Measurements from ENCODE around the gene IGSF23. TPM values are rescaled to one million over a fixed set of nuclear protein-coding genes. Genes with fewer than 3 reads are reported as not detected.

The IGSF23 gene
- total and polyA plus RNA-seq, 4 donors = 0.47 to 11.4 (median 3.3) TPM

DNA sequence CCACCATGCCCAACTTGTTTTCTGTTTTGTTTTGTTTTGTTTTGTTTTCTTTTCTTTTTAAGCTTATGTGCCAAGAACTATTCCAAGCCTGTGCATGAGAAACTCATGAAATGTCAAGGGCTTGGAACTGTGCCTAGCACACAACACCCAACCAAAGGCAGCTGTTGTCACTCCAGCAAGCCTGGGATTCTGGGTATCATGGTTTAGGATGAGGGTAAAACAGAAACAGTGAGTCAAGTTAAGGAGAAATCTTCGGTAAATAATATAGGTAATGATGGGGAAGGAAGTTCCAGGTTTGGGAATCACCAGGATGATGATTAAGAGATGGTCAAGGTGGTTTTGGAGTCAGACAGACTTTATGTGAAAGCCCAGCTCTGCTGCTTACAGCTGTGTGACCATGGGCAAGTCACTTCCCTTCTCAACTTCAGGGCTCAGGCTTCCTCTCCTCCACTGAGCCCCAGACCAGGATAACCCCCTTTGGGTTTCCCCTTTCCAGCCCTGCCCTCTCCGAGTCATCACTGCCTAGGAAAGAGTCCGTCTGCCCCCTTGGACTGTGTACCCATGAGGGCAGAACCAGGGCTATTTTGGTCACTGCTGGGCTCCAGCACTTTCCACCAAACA is 35.4 kb downstream of the IGSF23 start (continued):
- TF ChIP-seq, protein P1, sequence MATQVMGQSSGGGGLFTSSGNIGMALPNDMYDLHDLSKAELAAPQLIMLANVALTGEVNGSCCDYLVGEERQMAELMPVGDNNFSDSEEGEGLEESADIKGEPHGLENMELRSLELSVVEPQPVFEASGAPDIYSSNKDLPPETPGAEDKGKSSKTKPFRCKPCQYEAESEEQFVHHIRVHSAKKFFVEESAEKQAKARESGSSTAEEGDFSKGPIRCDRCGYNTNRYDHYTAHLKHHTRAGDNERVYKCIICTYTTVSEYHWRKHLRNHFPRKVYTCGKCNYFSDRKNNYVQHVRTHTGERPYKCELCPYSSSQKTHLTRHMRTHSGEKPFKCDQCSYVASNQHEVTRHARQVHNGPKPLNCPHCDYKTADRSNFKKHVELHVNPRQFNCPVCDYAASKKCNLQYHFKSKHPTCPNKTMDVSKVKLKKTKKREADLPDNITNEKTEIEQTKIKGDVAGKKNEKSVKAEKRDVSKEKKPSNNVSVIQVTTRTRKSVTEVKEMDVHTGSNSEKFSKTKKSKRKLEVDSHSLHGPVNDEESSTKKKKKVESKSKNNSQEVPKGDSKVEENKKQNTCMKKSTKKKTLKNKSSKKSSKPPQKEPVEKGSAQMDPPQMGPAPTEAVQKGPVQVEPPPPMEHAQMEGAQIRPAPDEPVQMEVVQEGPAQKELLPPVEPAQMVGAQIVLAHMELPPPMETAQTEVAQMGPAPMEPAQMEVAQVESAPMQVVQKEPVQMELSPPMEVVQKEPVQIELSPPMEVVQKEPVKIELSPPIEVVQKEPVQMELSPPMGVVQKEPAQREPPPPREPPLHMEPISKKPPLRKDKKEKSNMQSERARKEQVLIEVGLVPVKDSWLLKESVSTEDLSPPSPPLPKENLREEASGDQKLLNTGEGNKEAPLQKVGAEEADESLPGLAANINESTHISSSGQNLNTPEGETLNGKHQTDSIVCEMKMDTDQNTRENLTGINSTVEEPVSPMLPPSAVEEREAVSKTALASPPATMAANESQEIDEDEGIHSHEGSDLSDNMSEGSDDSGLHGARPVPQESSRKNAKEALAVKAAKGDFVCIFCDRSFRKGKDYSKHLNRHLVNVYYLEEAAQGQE (IDR thresholded peaks at IDR 0.05) = peak; percentile 44
- TF ChIP-seq TAF1 (conservative IDR thresholded peaks at IDR 0.05) (no peak), RXRA (IDR thresholded peaks at IDR 0.05) (peak; percentile 33 to 45), JUND (IDR thresholded peaks at IDR 0.05) (peak in 1 of 2 donors; percentile 22), FOXA1 (IDR thresholded peaks at IDR 0.05) (no peak)

DNA sequence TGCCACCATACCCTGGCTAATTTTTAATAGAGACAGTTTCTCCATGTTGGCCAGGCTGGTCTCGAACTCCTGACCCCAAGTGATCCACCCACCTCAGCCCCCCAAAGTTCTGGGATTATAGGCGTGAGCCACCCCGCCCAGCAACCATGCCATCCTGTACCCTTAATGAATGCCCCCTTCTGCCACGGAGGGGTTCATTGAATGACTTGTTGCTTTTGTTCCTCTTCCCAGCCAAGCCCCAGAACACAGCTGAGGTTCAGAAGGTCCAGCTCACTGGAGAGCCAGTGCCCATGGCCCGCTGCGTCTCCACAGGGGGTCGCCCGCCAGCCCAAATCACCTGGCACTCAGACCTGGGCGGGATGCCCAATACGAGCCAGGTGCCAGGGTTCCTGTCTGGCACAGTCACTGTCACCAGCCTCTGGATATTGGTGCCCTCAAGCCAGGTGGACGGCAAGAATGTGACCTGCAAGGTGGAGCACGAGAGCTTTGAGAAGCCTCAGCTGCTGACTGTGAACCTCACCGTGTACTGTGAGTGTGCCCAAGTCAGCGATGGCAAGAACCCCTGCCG is 36.3 kb downstream of the IGSF23 start:
- Histone ChIP-seq H3K36me3 (ENCODE audit: control insufficient read depth in 4 of 4, insufficient read depth in 3 of 4, low read depth in 1 of 4, low read length in 3 of 4) (peaks cover 6 to 49% (median 35%) of the 10 kb centered on the region in 4 donors), H3K4me1 (ENCODE audit: control insufficient read depth in 4 of 4, insufficient read depth in 4 of 4, low read length in 3 of 4) (peaks cover 5 to 43% (median 30%) of the 10 kb centered on the region in 4 donors), H3K27ac (ENCODE audit: low read depth in 1 of 2, low read length in 2 of 2) (peak overlapping the region in 1 of 2 donors; percentile 69), H3K4me3 (ENCODE audit: low read depth in 1 of 3, low read length in 3 of 3) (no peak overlapping the region), H3K27me3 (ENCODE audit: control insufficient read depth in 4 of 4, insufficient read depth in 4 of 4, low read length in 3 of 4) (no peaks in the 10 kb centered on the region), H3K9ac (ENCODE audit: low read depth in 1 of 2, low read length in 2 of 2) (no peak overlapping the region), H3K9me3 (ENCODE audit: control insufficient read depth in 4 of 4, low read length in 3 of 4) (no peaks in the 10 kb centered on the region)
- WGBS = 62% methylated on average over 15 of the region's 15 CpGs
- DNase-seq (ENCODE audit: low spot score) = no peak
- TF ChIP-seq FOXA2 (IDR thresholded peaks at IDR 0.05) = no peak
- no peak for TF ChIP-seq FOXA1 (IDR thresholded peaks at IDR 0.05)
- TF ChIP-seq YY1 (IDR thresholded peaks at IDR 0.05) = no peak
- TF ChIP-seq EGR1 (IDR thresholded peaks at IDR 0.05; ENCODE audit: low read depth in 2 of 2) = no peak
- TF ChIP-seq, protein P2, sequence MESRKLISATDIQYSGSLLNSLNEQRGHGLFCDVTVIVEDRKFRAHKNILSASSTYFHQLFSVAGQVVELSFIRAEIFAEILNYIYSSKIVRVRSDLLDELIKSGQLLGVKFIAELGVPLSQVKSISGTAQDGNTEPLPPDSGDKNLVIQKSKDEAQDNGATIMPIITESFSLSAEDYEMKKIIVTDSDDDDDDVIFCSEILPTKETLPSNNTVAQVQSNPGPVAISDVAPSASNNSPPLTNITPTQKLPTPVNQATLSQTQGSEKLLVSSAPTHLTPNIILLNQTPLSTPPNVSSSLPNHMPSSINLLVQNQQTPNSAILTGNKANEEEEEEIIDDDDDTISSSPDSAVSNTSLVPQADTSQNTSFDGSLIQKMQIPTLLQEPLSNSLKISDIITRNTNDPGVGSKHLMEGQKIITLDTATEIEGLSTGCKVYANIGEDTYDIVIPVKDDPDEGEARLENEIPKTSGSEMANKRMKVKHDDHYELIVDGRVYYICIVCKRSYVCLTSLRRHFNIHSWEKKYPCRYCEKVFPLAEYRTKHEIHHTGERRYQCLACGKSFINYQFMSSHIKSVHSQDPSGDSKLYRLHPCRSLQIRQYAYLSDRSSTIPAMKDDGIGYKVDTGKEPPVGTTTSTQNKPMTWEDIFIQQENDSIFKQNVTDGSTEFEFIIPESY (IDR thresholded peaks at IDR 0.05) = no peak
- no peak for TF ChIP-seq HNF4G (IDR thresholded peaks at IDR 0.05)

DNA sequence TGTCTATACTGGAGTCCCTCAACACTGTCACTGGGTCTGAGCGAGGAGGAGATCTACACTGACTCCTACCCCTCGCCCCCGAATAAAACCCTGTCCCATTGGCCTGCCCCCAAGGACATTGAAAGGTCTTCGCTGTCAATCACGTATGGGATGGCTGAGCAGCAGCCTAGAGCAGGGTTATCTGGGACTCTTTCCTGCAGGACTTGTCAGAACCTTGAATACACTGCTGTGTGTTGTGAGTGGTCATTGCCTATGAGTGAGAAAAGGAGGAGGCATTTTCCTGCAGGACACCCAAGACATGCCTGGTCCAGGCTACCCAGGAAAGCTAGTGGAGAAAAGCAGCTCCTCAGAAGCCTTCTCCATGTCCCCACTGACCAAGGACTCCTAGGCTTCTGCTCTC is 40.0 kb downstream of the IGSF23 start:
- no peak overlapping the region for H3K4me3 ChIP-seq (ENCODE audit: low read depth in 1 of 3, low read length in 3 of 3)

More for the DNA sequence above, 40.0 kb downstream of the IGSF23 start:
- DNase-seq (ENCODE audit: low spot score) = no peak
- H3K9me3 ChIP-seq (ENCODE audit: control insufficient read depth in 4 of 4, low read length in 3 of 4) = no peaks in the 10 kb centered on the region
- no peak overlapping the region for H3K27ac ChIP-seq (ENCODE audit: low read depth in 1 of 2, low read length in 2 of 2)
- no peaks in the 10 kb centered on the region for H3K27me3 ChIP-seq (ENCODE audit: control insufficient read depth in 4 of 4, insufficient read depth in 4 of 4, low read length in 3 of 4)
- TF ChIP-seq, protein P2 (IDR thresholded peaks at IDR 0.05) = no peak
- TF ChIP-seq, protein P3, sequence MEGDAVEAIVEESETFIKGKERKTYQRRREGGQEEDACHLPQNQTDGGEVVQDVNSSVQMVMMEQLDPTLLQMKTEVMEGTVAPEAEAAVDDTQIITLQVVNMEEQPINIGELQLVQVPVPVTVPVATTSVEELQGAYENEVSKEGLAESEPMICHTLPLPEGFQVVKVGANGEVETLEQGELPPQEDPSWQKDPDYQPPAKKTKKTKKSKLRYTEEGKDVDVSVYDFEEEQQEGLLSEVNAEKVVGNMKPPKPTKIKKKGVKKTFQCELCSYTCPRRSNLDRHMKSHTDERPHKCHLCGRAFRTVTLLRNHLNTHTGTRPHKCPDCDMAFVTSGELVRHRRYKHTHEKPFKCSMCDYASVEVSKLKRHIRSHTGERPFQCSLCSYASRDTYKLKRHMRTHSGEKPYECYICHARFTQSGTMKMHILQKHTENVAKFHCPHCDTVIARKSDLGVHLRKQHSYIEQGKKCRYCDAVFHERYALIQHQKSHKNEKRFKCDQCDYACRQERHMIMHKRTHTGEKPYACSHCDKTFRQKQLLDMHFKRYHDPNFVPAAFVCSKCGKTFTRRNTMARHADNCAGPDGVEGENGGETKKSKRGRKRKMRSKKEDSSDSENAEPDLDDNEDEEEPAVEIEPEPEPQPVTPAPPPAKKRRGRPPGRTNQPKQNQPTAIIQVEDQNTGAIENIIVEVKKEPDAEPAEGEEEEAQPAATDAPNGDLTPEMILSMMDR (IDR thresholded peaks at IDR 0.05; ENCODE audit: low read depth, low read length, missing input control) = no peak
- TF ChIP-seq RXRA (IDR thresholded peaks at IDR 0.05) = no peak
- TF ChIP-seq SP1 (IDR thresholded peaks at IDR 0.05) = no peak
- TF ChIP-seq TAF1 (conservative IDR thresholded peaks at IDR 0.05) = no peak
- no peak for TF ChIP-seq FOXA1 (IDR thresholded peaks at IDR 0.05)
- TF ChIP-seq, protein P1 (IDR thresholded peaks at IDR 0.05) = no peak
- TF ChIP-seq NR2F2 (IDR thresholded peaks at IDR 0.05) = no peak
- no peak for TF ChIP-seq HNF4G (IDR thresholded peaks at IDR 0.05)
- TF ChIP-seq JUND (IDR thresholded peaks at IDR 0.05) = no peak
- TF ChIP-seq, protein P4, sequence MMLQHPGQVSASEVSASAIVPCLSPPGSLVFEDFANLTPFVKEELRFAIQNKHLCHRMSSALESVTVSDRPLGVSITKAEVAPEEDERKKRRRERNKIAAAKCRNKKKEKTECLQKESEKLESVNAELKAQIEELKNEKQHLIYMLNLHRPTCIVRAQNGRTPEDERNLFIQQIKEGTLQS (IDR thresholded peaks at IDR 0.05) = no peak
- no peak overlapping the region for H3K9ac ChIP-seq (ENCODE audit: low read depth in 1 of 2, low read length in 2 of 2)
- peaks cover 6 to 69% (median 47%) of the 10 kb centered on the region in 4 donors for H3K36me3 ChIP-seq (ENCODE audit: control insufficient read depth in 4 of 4, insufficient read depth in 3 of 4, low read depth in 1 of 4, low read length in 3 of 4)
- H3K4me1 ChIP-seq (ENCODE audit: control insufficient read depth in 4 of 4, insufficient read depth in 4 of 4, low read length in 3 of 4) = peaks cover 2 to 28% (median 19%) of the 10 kb centered on the region in 4 donors
- WGBS = 90% methylated on average over 5 of the region's 5 CpGs

Data from liver (tissue), 9 donors.